Measurements from ENCODE around the gene TRIM68. TPM values are rescaled to one million over a fixed set of nuclear protein-coding genes. Genes with fewer than 3 reads are reported as not detected.

TRIM68 gene
- total RNA-seq, 1 donor from 2014 or later = 6.8 TPM

- no peaks in the 10 kb centered on the region for H3K27me3 ChIP-seq (ENCODE audit: control insufficient read depth, insufficient read depth, low read length)
- peak; percentile 47 for TF ChIP-seq CTCF (IDR thresholded peaks at IDR 0.05; ENCODE audit: insufficient read depth, low read length, severe bottlenecking)
- H3K4me3 ChIP-seq (ENCODE audit: low read depth, low read length) = no peak overlapping the region
- DNase-seq (ENCODE audit: low read depth) = peak; percentile 15
- no peaks in the 10 kb centered on the region for H3K36me3 ChIP-seq (ENCODE audit: control insufficient read depth, insufficient read depth, low read length)
- FAIRE-seq = no peak
These were observed 56.6 kb downstream of the TRIM68 start for GRCh38 chr11:4551346-4551979.

Other genes starting within 250 kb of the TRIM68 start
- not detected in 2 replicates for gene OR52B4, start 239.8 kb downstream of the TRIM68 start, total RNA-seq
- gene TRIM21, start 214.5 kb downstream of the TRIM68 start, total RNA-seq = 9.7 and 12.5 TPM in 2 replicates
- gene OR52K2, start 158.9 kb downstream of the TRIM68 start, total RNA-seq = not detected in 2 replicates
- not detected in 2 replicates for gene OR52K1, start 125.6 kb downstream of the TRIM68 start, total RNA-seq
- gene OR52M1, start 63.0 kb downstream of the TRIM68 start, total RNA-seq = not detected in 2 replicates
- gene OR52I2, start 26.5 kb downstream of the TRIM68 start, total RNA-seq = not detected in 2 replicates
- gene OR52I1, start 14.2 kb downstream of the TRIM68 start, total RNA-seq = not detected in 2 replicates
- gene OR51D1, start 29.2 kb upstream of the TRIM68 start, total RNA-seq = not detected in 2 replicates
- gene OR51E1, start 35.8 kb upstream of the TRIM68 start, total RNA-seq = not detected in 2 replicates
- gene OR51E2, start 89.6 kb upstream of the TRIM68 start, total RNA-seq = not detected in 2 replicates
- gene MMP26, start 96.6 kb upstream of the TRIM68 start, total RNA-seq = not detected in 2 replicates
- gene OR51F1, start 161.7 kb upstream of the TRIM68 start, total RNA-seq = not detected in 2 replicates
- not detected in 2 replicates for gene OR52R1, start 196.1 kb upstream of the TRIM68 start, total RNA-seq
- gene OR51F2, start 213.1 kb upstream of the TRIM68 start, total RNA-seq = not detected in 2 replicates
- gene OR51S1, start 241.0 kb upstream of the TRIM68 start, total RNA-seq = not detected in 2 replicates

All from bronchial epithelial cell (primary cell).